ENCODE data around the gene ZC3H8.
"Not testable (repeated sequence)": the region's sequence is repeated elsewhere in the genome, so short reads cannot be mapped to it uniquely, and the experiment has no call there.

ZC3H8 gene

GRCh38 chr2:112254466-112255240 is at the start of gene ZC3H8:
ZC3H8 (minus strand) TSS chr2:112255042; CDS start chr2:112254981, 61 bp downstream.
- DNase-seq (ENCODE audit: low read depth) = peak; percentile 69

- no peak for DNase-seq (ENCODE audit: low read depth)
Observed at GRCh38 chr2:112304298-112304941, 49.6 kb upstream of the ZC3H8 start.

- no peak for DNase-seq (ENCODE audit: low read depth)
Observed at GRCh38 chr2:112301973-112302372, 47.1 kb upstream of the ZC3H8 start.

- DNase-seq (ENCODE audit: low read depth) = peak; percentile 98
Observed at GRCh38 chr2:112301171-112301584, 46.3 kb upstream of the ZC3H8 start.

GRCh38 chr2:112296407-112296806 is 41.6 kb upstream of the ZC3H8 start:
- DNase-seq (ENCODE audit: low read depth) = no peak

GRCh38 chr2:112295407-112296078 is 40.7 kb upstream of the ZC3H8 start:
- DNase-seq (ENCODE audit: low read depth) = no peak

- peak; percentile 43 for DNase-seq (ENCODE audit: low read depth)
Observed at GRCh38 chr2:112293636-112294401, 39.0 kb upstream of the ZC3H8 start.

- no peak for DNase-seq (ENCODE audit: low read depth)
Observed at GRCh38 chr2:112290648-112291047, 35.8 kb upstream of the ZC3H8 start.

- DNase-seq (ENCODE audit: low read depth) = peak; percentile 24
Observed at GRCh38 chr2:112290088-112290487, 35.2 kb upstream of the ZC3H8 start.

GRCh38 chr2:112283535-112283934 is 28.7 kb upstream of the ZC3H8 start:
- peak; percentile 58 for DNase-seq (ENCODE audit: low read depth)

- DNase-seq (ENCODE audit: low read depth) = not testable (repeated sequence)
Observed at GRCh38 chr2:112282066-112282465, 27.2 kb upstream of the ZC3H8 start.

- no peak for DNase-seq (ENCODE audit: low read depth)
Observed at GRCh38 chr2:112277596-112278220, 22.9 kb upstream of the ZC3H8 start.

GRCh38 chr2:112276954-112277353 is 22.1 kb upstream of the ZC3H8 start:
- DNase-seq (ENCODE audit: low read depth) = no peak

GRCh38 chr2:112275887-112276773 is 21.3 kb upstream of the ZC3H8 start:
- DNase-seq (ENCODE audit: low read depth) = peak; percentile 84

- DNase-seq (ENCODE audit: low read depth) = peak; percentile 98
Observed at GRCh38 chr2:112275311-112275886, 20.6 kb upstream of the ZC3H8 start, which contains the start of gene ZC3H6. ZC3H6 (plus strand) TSS chr2:112275597; CDS start chr2:112275995, 398 bp downstream.

GRCh38 chr2:112273349-112273748 is 18.5 kb upstream of the ZC3H8 start:
- DNase-seq (ENCODE audit: low read depth) = no peak

GRCh38 chr2:112272669-112273068 is 17.8 kb upstream of the ZC3H8 start:
- DNase-seq (ENCODE audit: low read depth) = no peak

GRCh38 chr2:112268547-112268946 is 13.7 kb upstream of the ZC3H8 start:
- DNase-seq (ENCODE audit: low read depth) = no peak

GRCh38 chr2:112262876-112263275 is 8.0 kb upstream of the ZC3H8 start:
- no peak for DNase-seq (ENCODE audit: low read depth)

- DNase-seq (ENCODE audit: low read depth) = no peak
Observed at GRCh38 chr2:112260295-112260625, 5.4 kb upstream of the ZC3H8 start.
